Anterior cingulate cortex (tissue), 58 donors: ENCODE data around the gene INSYN2B.

ENCODE experiments used
- DNase-seq, 58 donors: peaks; one replicate each; lab custom pipeline; 2025; lab: John Stamatoyannopoulos, UW

INSYN2B gene

GRCh38 chr5:169826618-169827017 is 153.7 kb downstream of the INSYN2B start:
- DNase-seq: no peak

- no peak for DNase-seq
These were observed 163.3 kb downstream of the INSYN2B start for GRCh38 chr5:169817031-169817430.

- no peak for DNase-seq
These were observed 165.8 kb downstream of the INSYN2B start for GRCh38 chr5:169814522-169814921.
